GM23338 (cell line): ENCODE measurements around the gene MEGF8. TPM values are rescaled to one million over a fixed set of nuclear protein-coding genes. Genes with fewer than 3 reads are reported as not detected.
A peak's percentile ranks its signal among the peaks of the same experiment; 100 is the strongest.

ENCODE experiments used
- ATAC-seq: fragments of 200-7000 bp; cut with Tn5 transposase; 3 replicates; pipeline ENCODE4 v1.9.1; 2020
- DNase-seq: peaks from one replicate; pipeline ENCODE4 v3.0.0-alpha.2; 2015; ENCODE audit warnings: low spot score
- H2AFZ ChIP-seq: fragments of 200-600 bp; sonication (generic); 2 replicates; pipeline ENCODE4 v1.8.0; 2016; ENCODE audit warnings: antibody characterized with exemption, mild to moderate bottlenecking, moderate library complexity
- H3F3A ChIP-seq: fragments of 200-600 bp; sonication (generic); replicated peaks from 2 replicates; pipeline ENCODE4 v1.8.0; 2017; ENCODE audit warnings: antibody characterized with exemption, mixed run types, low read depth
- H3K27ac ChIP-seq: fragments of 200-600 bp; sonication (generic); 2 replicates; pipeline ENCODE4 v1.6.1; 2016; ENCODE audit warnings: low read depth
- H3K27me3 ChIP-seq: fragments of 200-600 bp; sonication (generic); 2 replicates; pipeline ENCODE4 v1.8.0; 2016; ENCODE audit warnings: mild to moderate bottlenecking, mixed run types, moderate library complexity; ENCODE audit not compliant: insufficient read depth
- H3K36me3 ChIP-seq: fragments of 200-600 bp; sonication (generic); 2 replicates; pipeline ENCODE4 v1.8.0; 2016; ENCODE audit warnings: mild to moderate bottlenecking; ENCODE audit not compliant: insufficient read depth
- H3K4me1 ChIP-seq: fragments of 200-600 bp; sonication (generic); 2 replicates; pipeline ENCODE4 v1.8.0; 2016; ENCODE audit warnings: mild to moderate bottlenecking, moderate library complexity; ENCODE audit not compliant: insufficient read depth
- H3K4me2 ChIP-seq: fragments of 200-600 bp; sonication (generic); 2 replicates; pipeline ENCODE4 v1.7.1; 2017; ENCODE audit warnings: mixed run types
- H3K4me3 ChIP-seq: fragments of 200-600 bp; sonication (generic); 2 replicates; pipeline ENCODE4 v1.6.1; 2016; ENCODE audit warnings: mixed run types
- H3K79me2 ChIP-seq: fragments of 200-600 bp; sonication (generic); replicated peaks from 2 replicates; pipeline ENCODE4 v1.8.0; 2017; ENCODE audit warnings: mild to moderate bottlenecking; ENCODE audit not compliant: insufficient read depth
- H3K9me2 ChIP-seq: fragments of 200-600 bp; sonication (generic); 2 replicates; pipeline ENCODE4 v1.8.0; 2017; ENCODE audit not compliant: insufficient read depth
- H4K20me1 ChIP-seq: fragments of 200-600 bp; sonication (generic); replicated peaks from 2 replicates; pipeline ENCODE4 v1.8.0; 2017; ENCODE audit warnings: mild to moderate bottlenecking; ENCODE audit not compliant: insufficient read depth
- H3K27ac Mint-ChIP-seq: 2 replicates; pipeline ENCODE4 v1.8.0; 2020; ENCODE audit warnings: inconsistent platforms, mild to moderate bottlenecking, moderate library complexity, mixed read lengths
- H3K27me3 Mint-ChIP-seq: 3 replicates; pipeline ENCODE4 v1.8.0; 2022; ENCODE audit warnings: low read depth, mild to moderate bottlenecking, moderate library complexity, mixed read lengths, inconsistent platforms; ENCODE audit not compliant: insufficient read depth, poor library complexity
- H3K36me3 Mint-ChIP-seq: 3 replicates; pipeline ENCODE4 v1.8.0; 2021; ENCODE audit warnings: low read depth, mild to moderate bottlenecking, inconsistent platforms, moderate library complexity, mixed read lengths
- H3K4me1 Mint-ChIP-seq: 3 replicates; pipeline ENCODE4 v1.8.0; 2020; ENCODE audit warnings: mild to moderate bottlenecking, inconsistent platforms, mixed read lengths
- H3K4me3 Mint-ChIP-seq: 3 replicates; pipeline ENCODE4 v1.8.0; 2021; ENCODE audit warnings: moderate library complexity, mild to moderate bottlenecking, inconsistent platforms, mixed read lengths
- H3K9me3 Mint-ChIP-seq: 3 replicates; pipeline ENCODE4 v1.8.0; 2020; ENCODE audit warnings: moderate library complexity, mild to moderate bottlenecking, inconsistent platforms, mixed read lengths
- CREB1 ChIP-seq: fragments of 250-450 bp; sonication (Bioruptor Pico); IDR thresholded peaks from 2 replicates; pipeline ENCODE4 v1.5.0; 2020; ENCODE audit warnings: low read depth, mild to moderate bottlenecking, moderate library complexity
- JUNB ChIP-seq: IDR thresholded peaks from one replicate; pipeline ENCODE4 v1.6.1; 2016; ENCODE audit warnings: antibody characterized with exemption; ENCODE audit not compliant: unreplicated experiment
- NANOG ChIP-seq: IDR thresholded peaks from 2 replicates; pipeline ENCODE4 v1.6.1; 2016; ENCODE audit warnings: antibody characterized with exemption, borderline replicate concordance
- POLR2AphosphoS5 ChIP-seq: IDR thresholded peaks from 2 replicates; pipeline ENCODE4 v1.6.1; 2016; ENCODE audit warnings: antibody characterized with exemption, low read depth
- STAT1 ChIP-seq: IDR thresholded peaks from one replicate; pipeline ENCODE4 v1.6.1; 2016; ENCODE audit warnings: antibody characterized with exemption; ENCODE audit not compliant: unreplicated experiment
- ZNF114 ChIP-seq: fragments of 250-450 bp; sonication (Bioruptor Pico); IDR thresholded peaks from 2 replicates; pipeline ENCODE4 v1.5.0; 2020; ENCODE audit warnings: mild to moderate bottlenecking, moderate library complexity
- polyA plus RNA-seq: library from polyadenylated mRNA; unstranded; fragments of >200 nt; fragmentation: Nextera tagmentation; extraction: Ambion mirVana; gene quantifications from 2 replicates; pipeline ENCODE4 v1.2.1, GENCODE V29; 2016
- total RNA-seq: library from RNA; depleted of rRNA; stranded (reverse); fragments of >200 nt; shearing (Covaris generic); gene quantifications from 2 replicates; pipeline ENCODE4 v1.2.3, GENCODE V29; 2014
- TF ChIP-seq, protein P1 (sequence below): IDR thresholded peaks from one replicate; pipeline ENCODE4 v1.6.1; 2018; ENCODE audit warnings: antibody characterized with exemption; ENCODE audit not compliant: unreplicated experiment

MEGF8 gene
- total and polyA plus RNA-seq, 2 experiments from 2014 or later: 6.2 to 40.5 TPM

DNA sequence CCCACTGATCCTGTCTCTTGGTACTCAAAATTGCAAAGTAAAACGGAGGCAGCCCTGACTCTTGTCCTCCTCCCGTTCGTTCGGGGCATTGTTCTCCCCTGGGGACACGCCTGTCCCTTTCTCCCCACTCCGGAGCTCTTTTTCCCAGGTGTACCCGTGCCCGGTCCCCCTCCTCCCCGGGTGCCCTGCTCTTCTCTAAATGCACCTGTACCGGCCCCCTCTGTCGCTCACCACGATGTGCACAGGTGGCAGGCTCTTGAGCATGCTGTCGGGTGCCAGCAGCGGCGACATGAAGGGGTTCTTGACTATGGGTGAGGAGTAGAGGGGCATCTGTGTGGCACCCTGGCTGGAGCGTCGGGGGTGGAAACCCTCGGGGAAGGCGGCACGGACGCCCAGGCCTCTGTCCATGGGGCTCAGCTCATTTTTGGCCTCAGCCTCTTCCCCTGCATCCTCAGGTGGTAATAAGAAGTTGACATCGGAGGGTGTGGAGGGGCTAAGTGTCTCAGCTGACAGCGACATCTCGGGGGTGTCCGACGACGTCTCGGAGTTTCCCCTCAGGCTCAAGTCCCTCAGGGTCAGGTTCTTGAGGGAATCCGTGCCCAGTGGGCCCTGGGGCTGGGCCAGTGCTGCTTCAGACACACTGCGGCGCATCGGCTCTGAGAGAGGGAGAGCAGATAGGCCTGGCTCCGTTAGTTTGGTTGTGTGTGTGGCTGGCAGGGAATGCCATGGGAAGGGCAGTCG is 77.1 kb downstream of the MEGF8 start:
- no peaks in the 10 kb centered on the region for H3K36me3 ChIP-seq
- peaks cover 9% of the 10 kb centered on the region; the same call in 1 of the 2 replicates for H3K4me1 ChIP-seq
- DNase-seq (no peak), ATAC-seq (peak; percentile 5)
- H3F3A ChIP-seq: peaks cover 12% of the 10 kb centered on the region
- H3K9me2 ChIP-seq: no peaks in the 10 kb centered on the region
- H4K20me1 ChIP-seq: peaks cover 6% of the 10 kb centered on the region; the same call in 1 of the 2 replicates
- Mint-ChIP-seq H3K4me1 (peaks cover 28% of the 10 kb centered on the region), H3K27ac (no peak overlapping the region), H3K4me3 (peak overlapping the region; percentile 89), H3K36me3 (peaks cover 38% of the 10 kb centered on the region), H3K9me3 (peaks cover 3% of the 10 kb centered on the region; the same call in 2 of the 3 replicates), H3K27me3 (peaks cover 58% of the 10 kb centered on the region)
- TF ChIP-seq POLR2AphosphoS5 (peak; percentile 34; the same call in 1 of the 2 replicates), CREB1 (no peak)
- H3K4me2 ChIP-seq: peak overlapping the region; percentile 91
- peaks cover 4% of the 10 kb centered on the region; the same call in 1 of the 2 replicates for H3K79me2 ChIP-seq
- H2AFZ ChIP-seq: peak overlapping the region; percentile 63
- H3K27ac ChIP-seq: no peak overlapping the region
- peaks cover 13% of the 10 kb centered on the region; the same call in 1 of the 2 replicates for H3K27me3 ChIP-seq
- H3K4me3 ChIP-seq: peak overlapping the region; percentile 84

DNA sequence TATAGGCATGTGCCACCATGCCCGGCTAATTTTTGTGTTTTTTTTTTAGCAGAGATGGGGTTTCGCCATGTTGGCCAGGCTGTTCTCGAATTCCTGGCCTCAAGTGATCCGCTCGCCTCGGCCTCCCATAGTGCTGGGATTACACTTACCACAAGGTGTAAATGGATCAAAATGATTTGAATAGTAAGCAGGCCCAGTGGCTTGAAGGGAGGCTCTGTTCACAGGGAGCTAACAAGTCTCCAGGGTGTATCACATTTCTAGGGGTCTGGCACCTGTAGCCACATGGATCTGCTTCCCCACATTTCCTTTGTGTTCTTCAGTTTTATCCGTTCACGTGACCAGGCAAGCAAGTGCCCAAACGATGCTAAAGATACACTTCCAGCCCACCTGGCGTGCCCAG is 78.2 kb downstream of the MEGF8 start:
- Mint-ChIP-seq H3K27me3 (peaks cover 65% of the 10 kb centered on the region), H3K27ac (no peak overlapping the region), H3K4me3 (peak overlapping the region; percentile 21; the same call in 1 of the 3 replicates), H3K4me1 (peaks cover 26% of the 10 kb centered on the region), H3K9me3 (peaks cover 3% of the 10 kb centered on the region), H3K36me3 (peaks cover 46% of the 10 kb centered on the region)
- no peaks in the 10 kb centered on the region for H3K36me3 ChIP-seq
- no peak overlapping the region for H3K4me2 ChIP-seq
- no peaks in the 10 kb centered on the region; the same call in 1 of the 2 replicates for H4K20me1 ChIP-seq
- H3K27ac ChIP-seq: no peak overlapping the region
- peaks cover 5% of the 10 kb centered on the region; the same call in 1 of the 2 replicates for H3K4me1 ChIP-seq
- no peaks in the 10 kb centered on the region for H3K9me2 ChIP-seq
- ATAC-seq: no peak
- DNase-seq: no peak
- H3K79me2 ChIP-seq: no peaks in the 10 kb centered on the region
- H3K27me3 ChIP-seq: peaks cover 13% of the 10 kb centered on the region; the same call in 1 of the 2 replicates
- H2AFZ ChIP-seq: no peak overlapping the region
- no peak for TF ChIP-seq JUNB
- TF ChIP-seq ZNF114 (CRISPR knock-in tag): no peak
- TF ChIP-seq, protein P1, sequence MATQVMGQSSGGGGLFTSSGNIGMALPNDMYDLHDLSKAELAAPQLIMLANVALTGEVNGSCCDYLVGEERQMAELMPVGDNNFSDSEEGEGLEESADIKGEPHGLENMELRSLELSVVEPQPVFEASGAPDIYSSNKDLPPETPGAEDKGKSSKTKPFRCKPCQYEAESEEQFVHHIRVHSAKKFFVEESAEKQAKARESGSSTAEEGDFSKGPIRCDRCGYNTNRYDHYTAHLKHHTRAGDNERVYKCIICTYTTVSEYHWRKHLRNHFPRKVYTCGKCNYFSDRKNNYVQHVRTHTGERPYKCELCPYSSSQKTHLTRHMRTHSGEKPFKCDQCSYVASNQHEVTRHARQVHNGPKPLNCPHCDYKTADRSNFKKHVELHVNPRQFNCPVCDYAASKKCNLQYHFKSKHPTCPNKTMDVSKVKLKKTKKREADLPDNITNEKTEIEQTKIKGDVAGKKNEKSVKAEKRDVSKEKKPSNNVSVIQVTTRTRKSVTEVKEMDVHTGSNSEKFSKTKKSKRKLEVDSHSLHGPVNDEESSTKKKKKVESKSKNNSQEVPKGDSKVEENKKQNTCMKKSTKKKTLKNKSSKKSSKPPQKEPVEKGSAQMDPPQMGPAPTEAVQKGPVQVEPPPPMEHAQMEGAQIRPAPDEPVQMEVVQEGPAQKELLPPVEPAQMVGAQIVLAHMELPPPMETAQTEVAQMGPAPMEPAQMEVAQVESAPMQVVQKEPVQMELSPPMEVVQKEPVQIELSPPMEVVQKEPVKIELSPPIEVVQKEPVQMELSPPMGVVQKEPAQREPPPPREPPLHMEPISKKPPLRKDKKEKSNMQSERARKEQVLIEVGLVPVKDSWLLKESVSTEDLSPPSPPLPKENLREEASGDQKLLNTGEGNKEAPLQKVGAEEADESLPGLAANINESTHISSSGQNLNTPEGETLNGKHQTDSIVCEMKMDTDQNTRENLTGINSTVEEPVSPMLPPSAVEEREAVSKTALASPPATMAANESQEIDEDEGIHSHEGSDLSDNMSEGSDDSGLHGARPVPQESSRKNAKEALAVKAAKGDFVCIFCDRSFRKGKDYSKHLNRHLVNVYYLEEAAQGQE: no peak
- no peak for TF ChIP-seq NANOG
- no peak for TF ChIP-seq POLR2AphosphoS5
- no peak for TF ChIP-seq STAT1
- peaks cover 12% of the 10 kb centered on the region for H3F3A ChIP-seq
- no peak overlapping the region for H3K4me3 ChIP-seq
